K562 (cell line): ENCODE data around the gene GRIN2A. TPM values are rescaled to one million over a fixed set of nuclear protein-coding genes. Genes with fewer than 3 reads are reported as not detected.

Experiments used
- ATAC-seq: fragments of 200-7000 bp; cut with Tn5 transposase; 3 replicates; pipeline ENCODE4 v1.9.1; 2020; ENCODE audit warnings: moderate library complexity
- BruUV-seq: library from RNA; stranded (reverse); fragments of 400-500 nt; replicated peaks from 2 replicates; lab custom pipeline; 2021; lab: Mats Ljungman, UMichigan
- CTCF ChIA-PET: fragments of 300-600 bp; formaldehyde crosslinking; extraction: SDS; loops from one replicate; lab custom pipeline; 2021; ENCODE audit warnings: low intra/inter-chr PET ratio; lab: Yijun Ruan, JAX
- POLR2A ChIA-PET: fragments of 300-600, 350-650 bp; sonication (Branson Sonifier 250); formaldehyde crosslinking; extraction: SDS; loops from one replicate; lab custom pipeline; 2021; ENCODE audit warnings: antibody characterized with exemption, inconsistent platforms; lab: Yijun Ruan, JAX
- DNase-seq, 4 experiments: peaks; one replicate each; pipeline versions ENCODE4 v3.0.0 to v3.0.0-alpha.2; 2011 to 2018; ENCODE audit warnings: low spot score in 3 of 4, mixed read lengths in 3 of 4; ENCODE audit errors: extremely low read depth in 1 of 4
- FAIRE-seq: peaks from 2 replicates; lab custom pipeline; 2011; peaks lifted over from hg19 to GRCh38; lab: Jason Lieb, UNC
- H2AFZ ChIP-seq: 2 replicates; pipeline ENCODE4 v1.6.0; 2011; ENCODE audit warnings: low read depth, low read length, control low read depth, inconsistent platforms
- H3K27ac ChIP-seq: fragments of 200-600 bp; 3 replicates; pipeline ENCODE4 v1.8.0; 2011; ENCODE audit warnings: low read depth, mild to moderate bottlenecking, control low read depth, inconsistent platforms, low read length, moderate library complexity, mixed read lengths; ENCODE audit errors: extremely low read depth
- H3K27me3 ChIP-seq, 2 experiments: fragments of 300-600 bp in 1 of 2; 2 replicates in 1 of 2; 3 replicates in 1 of 2; pipeline versions ENCODE4 v1.6.0 to v1.8.0; 2011; ENCODE audit warnings: inconsistent platforms in 2 of 2, low read length in 2 of 2, mild to moderate bottlenecking in 1 of 2, mixed read lengths in 1 of 2, moderate library complexity in 1 of 2; ENCODE audit not compliant: control insufficient read depth in 2 of 2, insufficient read depth in 2 of 2
- H3K36me3 ChIP-seq: fragments of 300-600 bp; 3 replicates; pipeline ENCODE4 v1.8.0; 2011; ENCODE audit warnings: mild to moderate bottlenecking, low read length, inconsistent platforms; ENCODE audit not compliant: control insufficient read depth, insufficient read depth
- H3K4me1 ChIP-seq, 2 experiments: fragments of 200-600 bp in 1 of 2; replicated peaks in 1 of 2; 2 replicates in 1 of 2; 3 replicates in 1 of 2; pipeline versions ENCODE4 v1.5.1 to v1.8.0; 2011; ENCODE audit warnings: inconsistent platforms in 2 of 2, low read length in 2 of 2, mild to moderate bottlenecking in 1 of 2, mixed read lengths in 1 of 2, moderate library complexity in 1 of 2; ENCODE audit not compliant: control insufficient read depth in 2 of 2, insufficient read depth in 2 of 2
- H3K4me2 ChIP-seq: 2 replicates; pipeline ENCODE4 v1.6.1; 2011; ENCODE audit warnings: low read length, control low read depth, inconsistent platforms, mixed read lengths; ENCODE audit not compliant: insufficient read depth
- H3K4me3 ChIP-seq: fragments of 200-600 bp; sonication (generic), shearing (Covaris generic); 2 replicates; pipeline ENCODE4 v1.5.1; 2016; ENCODE audit warnings: control low read depth, inconsistent platforms
- H3K79me2 ChIP-seq: fragments of 200-600 bp; 3 replicates; pipeline ENCODE4 v1.8.0; 2011; ENCODE audit warnings: low read length, inconsistent platforms; ENCODE audit not compliant: control insufficient read depth, insufficient read depth
- H3K9ac ChIP-seq, 2 experiments: 2 replicates each; pipeline versions ENCODE4 v1.6.0 to v1.6.1; 2011; ENCODE audit warnings: low read depth in 2 of 2, low read length in 2 of 2, control low read depth in 1 of 2, inconsistent platforms in 1 of 2, mild to moderate bottlenecking in 1 of 2, mixed read lengths in 1 of 2; ENCODE audit not compliant: insufficient read depth in 1 of 2
- H3K9me1 ChIP-seq: one replicate; pipeline ENCODE4 v1.6.0; 2011; ENCODE audit warnings: inconsistent platforms, mild to moderate bottlenecking, low read length, moderate library complexity; ENCODE audit not compliant: control insufficient read depth, insufficient read depth
- H3K9me3 ChIP-seq: replicated peaks from 2 replicates; pipeline ENCODE4 v1.5.1; 2011; ENCODE audit warnings: low read depth, low read length, inconsistent platforms; ENCODE audit not compliant: control insufficient read depth, insufficient read depth
- H4K20me1 ChIP-seq: replicated peaks from 2 replicates; pipeline ENCODE4 v1.6.1; 2011; ENCODE audit warnings: low read length, inconsistent platforms, mixed read lengths; ENCODE audit not compliant: control insufficient read depth, insufficient read depth
- CEBPB ChIP-seq: fragments of 450-650 bp; IDR thresholded peaks from 2 replicates; pipeline ENCODE4 v1.6.1; 2016; ENCODE audit warnings: missing genetic modification characterization, missing compliant biosample characterization
- CEBPG ChIP-seq, 3 experiments: fragments of 200-800 bp in 1 of 3; sonication (Bioruptor generic) in 1 of 3; sonication (generic) in 1 of 3; formaldehyde crosslinking in 1 of 3; IDR thresholded peaks in 2 of 3; conservative IDR thresholded peaks in 1 of 3; 2 replicates each; pipeline versions ENCODE4 v1.6.1 to v1.8.0; 2016 to 2022; ENCODE audit warnings: missing compliant biosample characterization in 2 of 3, missing genetic modification characterization in 2 of 3, mild to moderate bottlenecking in 1 of 3, missing genetic modification reagents in 1 of 3
- ETV5 ChIP-seq: sonication (generic); formaldehyde crosslinking; IDR thresholded peaks from 2 replicates; pipeline ENCODE4 v1.4.0; 2020; ENCODE audit warnings: low read depth, mild to moderate bottlenecking, missing genetic modification reagents
- FOXP1 ChIP-seq: sonication (generic); formaldehyde crosslinking; IDR thresholded peaks from 2 replicates; pipeline ENCODE4 v1.8.0; 2022; ENCODE audit warnings: mild to moderate bottlenecking, missing genetic modification reagents
- GTF2F1 ChIP-seq: IDR thresholded peaks from 2 replicates; pipeline ENCODE4 v1.6.1; 2011; ENCODE audit warnings: low read depth, low read length, improper control_type of control experiment
- JUN ChIP-seq, 2 experiments: sonication (generic) in 1 of 2; formaldehyde crosslinking in 1 of 2; IDR thresholded peaks; 2 replicates each; pipeline versions ENCODE4 v1.6.1 to v1.8.0; 2012 to 2022; ENCODE audit warnings: borderline replicate concordance in 2 of 2, mild to moderate bottlenecking in 2 of 2, improper control_type of control experiment in 1 of 2, low read depth in 1 of 2, low read length in 1 of 2, missing genetic modification reagents in 1 of 2
- RAD51 ChIP-seq: fragments of 450-650 bp; IDR thresholded peaks from 2 replicates; pipeline ENCODE4 v1.7.1; 2016; ENCODE audit warnings: low read depth, mild to moderate bottlenecking, borderline replicate concordance
- SOX6 ChIP-seq: fragments of 450-650 bp; IDR thresholded peaks from 2 replicates; pipeline ENCODE4 v1.6.1; 2014; ENCODE audit warnings: mild to moderate bottlenecking
- ZNF589 ChIP-seq: fragments of 200-800 bp; sonication (Bioruptor generic); IDR thresholded peaks from 2 replicates; pipeline ENCODE4 v1.6.1; 2016; ENCODE audit warnings: low read depth, missing genetic modification characterization, missing compliant biosample characterization
- ZNF695 ChIP-seq: fragments of 450-650 bp; formaldehyde crosslinking; IDR thresholded peaks from 2 replicates; pipeline ENCODE4 v1.4.0; 2020; ENCODE audit warnings: mild to moderate bottlenecking, moderate library complexity
- WGBS: fragments of 100-300 bp; shearing (Covaris generic); methylation state at CpG from one replicate; pipeline ENCODE4 v1.1.6; 2016; ENCODE audit warnings: low coverage, mixed read lengths; ENCODE audit not compliant: insufficient coverage; ENCODE audit errors: missing lambda C conversion rate; 5-methylcytosine and 5-hydroxymethylcytosine counted together
- in situ Hi-C: fragments of 300-500 bp; cut with MboI; formaldehyde crosslinking; loops from 4 replicates; pipeline ENCODE4 v1.15.0; 2018; ENCODE audit warnings: inconsistent platforms, mixed read lengths
- intact Hi-C: fragments of 100-400 bp; cut with micrococcal nuclease; formaldehyde crosslinking; loops from 2 replicates; pipeline ENCODE4 v1.14.2; 2022
- polyA plus RNA-seq, 8 experiments: library from polyadenylated mRNA; depleted of rRNA in 4 of 8; stranded (reverse) in 5 of 8; unstranded in 3 of 8; fragments of >200 nt; fragmentation: Nextera tagmentation in 2 of 8; fragmentation: Illumina TruSeq in 1 of 8; extraction: Ambion mirVana in 2 of 8; extraction: Trizol in 1 of 8; gene quantifications; 2 replicates each; pipeline versions ENCODE4 v1.2.1 to v1.2.3, GENCODE V29; 2011 to 2014; ENCODE audit warnings: inconsistent platforms in 1 of 8, missing spikeins in 1 of 8
- total RNA-seq, 7 experiments: library from RNA; depleted of rRNA in 6 of 7; stranded (reverse); fragments of >200 nt in 6 of 7; fragmentation: Illumina TruSeq in 2 of 7; extraction: Trizol in 2 of 7; gene quantifications; 2 replicates each; pipeline versions ENCODE4 v1.2.1 to v1.2.3, GENCODE V29; 2011 to 2021; ENCODE audit warnings: low replicate concordance in 1 of 7
- TF ChIP-seq, protein P1 (sequence below): fragments of 450-650 bp; IDR thresholded peaks from 2 replicates; pipeline ENCODE4 v1.6.1; 2016; ENCODE audit warnings: low read depth, mild to moderate bottlenecking, moderate library complexity
- TF ChIP-seq, protein P2 (sequence below): fragments of 250-450 bp; sonication (Bioruptor Pico); IDR thresholded peaks from 2 replicates; pipeline ENCODE4 v1.9.0; 2021; ENCODE audit warnings: mild to moderate bottlenecking, inconsistent platforms

Gene GRIN2A
- total and polyA plus RNA-seq, 9 of the 15 experiments (the other 6 are each of a cell fraction or from before 2014, with no cell fraction given): not detected

DNA sequence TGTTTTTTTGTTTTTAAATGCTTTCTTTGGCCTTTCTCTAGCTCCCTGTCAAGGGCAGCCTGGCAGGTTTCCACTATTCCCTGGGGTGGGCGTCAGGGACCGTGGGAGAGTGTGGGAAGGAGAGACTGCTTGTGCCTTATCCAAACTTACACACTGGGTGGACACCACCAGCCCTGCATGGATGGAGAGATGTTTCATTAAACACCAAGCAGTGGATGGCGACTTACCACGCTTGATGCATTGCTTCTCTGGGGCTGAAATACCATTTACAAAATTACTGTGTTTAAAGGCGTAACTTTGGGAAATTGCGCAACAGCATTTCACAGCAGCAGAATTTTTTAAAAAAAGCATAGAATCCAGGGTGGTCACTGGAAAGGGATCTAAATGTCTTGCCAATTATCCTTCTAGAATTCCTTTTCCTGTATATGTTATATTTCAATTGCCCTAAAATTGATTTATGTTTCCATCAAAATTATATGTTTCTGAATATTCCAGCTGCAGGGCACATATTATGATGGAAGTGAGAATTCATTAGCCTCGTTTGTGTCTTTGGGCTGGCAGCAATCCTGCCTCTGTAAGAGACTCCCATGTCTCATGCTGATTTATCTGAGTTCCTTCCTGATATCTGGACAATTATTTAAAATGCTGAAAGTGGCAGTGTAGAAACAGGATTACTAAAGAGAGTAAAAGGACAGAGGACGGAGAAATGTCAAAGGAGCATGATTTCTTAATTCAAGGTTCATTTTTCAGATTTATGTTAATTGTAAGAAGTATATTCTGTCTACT is 247.3 kb downstream of the GRIN2A start:
- Histone ChIP-seq H3K9me3 (no peaks in the 10 kb centered on the region), H3K4me3 (no peak overlapping the region), H3K4me1 (no peaks in the 10 kb centered on the region), H3K36me3 (no peaks in the 10 kb centered on the region), H3K4me2 (no peak overlapping the region), H3K27me3 (peaks cover 3 to 6% of the 10 kb centered on the region in 2 experiments; a peak in 2 of 5 replicates), H3K9ac (no peak overlapping the region), H3K27ac (no peak overlapping the region), H4K20me1 (no peaks in the 10 kb centered on the region), H3K79me2 (no peaks in the 10 kb centered on the region), H2AFZ (no peak overlapping the region), H3K9me1 (no peaks in the 10 kb centered on the region)
- TF ChIP-seq, protein P1, sequence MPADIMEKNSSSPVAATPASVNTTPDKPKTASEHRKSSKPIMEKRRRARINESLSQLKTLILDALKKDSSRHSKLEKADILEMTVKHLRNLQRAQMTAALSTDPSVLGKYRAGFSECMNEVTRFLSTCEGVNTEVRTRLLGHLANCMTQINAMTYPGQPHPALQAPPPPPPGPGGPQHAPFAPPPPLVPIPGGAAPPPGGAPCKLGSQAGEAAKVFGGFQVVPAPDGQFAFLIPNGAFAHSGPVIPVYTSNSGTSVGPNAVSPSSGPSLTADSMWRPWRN: no peak
- no peak for TF ChIP-seq RAD51
- TF ChIP-seq SOX6: no peak
- no peak for TF ChIP-seq CEBPG (CRISPR knock-in tag; IDR thresholded peaks at IDR 0.05)
- peak in 1 of 2 experiments; percentile 88; a peak in 3 of 4 replicates for TF ChIP-seq CEBPG (tag; conservative IDR thresholded peaks at IDR 0.05 in 1 of 2, IDR thresholded peaks at IDR 0.05 in 1 of 2)
- no peak for TF ChIP-seq GTF2F1
- TF ChIP-seq FOXP1 (CRISPR knock-in tag): no peak
- TF ChIP-seq, protein P2, sequence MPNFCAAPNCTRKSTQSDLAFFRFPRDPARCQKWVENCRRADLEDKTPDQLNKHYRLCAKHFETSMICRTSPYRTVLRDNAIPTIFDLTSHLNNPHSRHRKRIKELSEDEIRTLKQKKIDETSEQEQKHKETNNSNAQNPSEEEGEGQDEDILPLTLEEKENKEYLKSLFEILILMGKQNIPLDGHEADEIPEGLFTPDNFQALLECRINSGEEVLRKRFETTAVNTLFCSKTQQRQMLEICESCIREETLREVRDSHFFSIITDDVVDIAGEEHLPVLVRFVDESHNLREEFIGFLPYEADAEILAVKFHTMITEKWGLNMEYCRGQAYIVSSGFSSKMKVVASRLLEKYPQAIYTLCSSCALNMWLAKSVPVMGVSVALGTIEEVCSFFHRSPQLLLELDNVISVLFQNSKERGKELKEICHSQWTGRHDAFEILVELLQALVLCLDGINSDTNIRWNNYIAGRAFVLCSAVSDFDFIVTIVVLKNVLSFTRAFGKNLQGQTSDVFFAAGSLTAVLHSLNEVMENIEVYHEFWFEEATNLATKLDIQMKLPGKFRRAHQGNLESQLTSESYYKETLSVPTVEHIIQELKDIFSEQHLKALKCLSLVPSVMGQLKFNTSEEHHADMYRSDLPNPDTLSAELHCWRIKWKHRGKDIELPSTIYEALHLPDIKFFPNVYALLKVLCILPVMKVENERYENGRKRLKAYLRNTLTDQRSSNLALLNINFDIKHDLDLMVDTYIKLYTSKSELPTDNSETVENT (CRISPR knock-in tag): no peak
- no peak for TF ChIP-seq ZNF695 (CRISPR knock-in tag)
- peak; percentile 80 for TF ChIP-seq CEBPB (tag)
- no peak for TF ChIP-seq ZNF589
- no peak for TF ChIP-seq JUN (IDR thresholded peaks at IDR 0.05; ENCODE audit: borderline replicate concordance, low read depth, low read length)
- TF ChIP-seq JUN (CRISPR knock-in tag; IDR thresholded peaks at IDR 0.05; ENCODE audit: borderline replicate concordance): no peak
- TF ChIP-seq ETV5 (CRISPR knock-in tag): no peak
- BruUV-seq: no TSS peak
- FAIRE-seq: no peak
- DNase-seq: no peak
- in situ Hi-C loops: no loop called here
- WGBS: 2% methylated on average over 8 of the region's 8 CpGs
- POLR2A ChIA-PET: no interaction called here
- CTCF ChIA-PET: no interaction called here
- intact Hi-C loops: no loop called here
- no peak for ATAC-seq
